ENCODE measurements around the gene ERAL1. TPM values are rescaled to one million over a fixed set of nuclear protein-coding genes. Genes with fewer than 3 reads are reported as not detected.

Gene ERAL1
- total and polyA plus RNA-seq, 2 of the 13 experiments (the other 11 are each of a cell fraction or from before 2014, with no cell fraction given) = 46.9 to 72.2 TPM

- TF ChIP-seq ZNF281 (CRISPR knock-in tag; IDR thresholded peaks at IDR 0.05; ENCODE audit: borderline replicate concordance) (no peak), E2F1 (CRISPR knock-in tag; IDR thresholded peaks at IDR 0.05) (no peak)
These were observed 44.5 kb downstream of the ERAL1 start (continued) for GRCh38 chr17:28899212-28899815.

- peaks cover 36% of the 10 kb centered on the region for H3K4me1 ChIP-seq (ENCODE audit: insufficient read depth, low read length)
- peak overlapping the region; percentile 63 to 89 (median 85) for H3K4me3 ChIP-seq (replicated peaks in 1 of 3; ENCODE audit: insufficient read depth in 1 of 3, low read depth in 2 of 3, low read length in 3 of 3)
- peak overlapping the region; percentile 81 for H3K9ac ChIP-seq (ENCODE audit: insufficient read depth, low read depth, low read length)
- POLR2A ChIA-PET = interaction anchor here (0.9 to 2.3 kb wide), 10 partner anchors 9 to 181 kb away, joined by 3 to 7 read pairs (median 5); partner anchors contain the start of genes FAM222B, PHF12 and RPL23A
- no TSS peak for BruUV-seq (replicated peaks)
- H3K36me3 ChIP-seq (replicated peaks in 1 of 2; ENCODE audit: control insufficient read depth in 1 of 2, insufficient read depth in 2 of 2, low read length in 2 of 2) = peaks cover 1 to 10% of the 10 kb centered on the region in 2 experiments; a peak in 1 of 5 replicates
- no peaks in the 10 kb centered on the region for H3K9me3 ChIP-seq (ENCODE audit: low read length)
- no peaks in the 10 kb centered on the region; a peak in 1 of 5 replicates for H3K27me3 ChIP-seq (ENCODE audit: control insufficient read depth in 1 of 2, insufficient read depth in 2 of 2, low read length in 2 of 2)
- no peak overlapping the region for H3K27ac ChIP-seq (ENCODE audit: extremely low read length, insufficient read depth, low read length)
- 91% methylated on average over 12 of the region's 24 CpGs for WGBS (ENCODE audit: low lambda C conversion rate)
- H3K79me2 ChIP-seq (ENCODE audit: insufficient read depth, low read length) = peaks cover 15% of the 10 kb centered on the region
- ATAC-seq (peak; percentile 17), DNase-seq (ENCODE audit: low spot score) (peak; percentile 48), FAIRE-seq (peak; percentile 21)
- intact Hi-C loops (cut with micrococcal nuclease; ENCODE audit: unreplicated experiment) (no loop called here), in situ Hi-C loops (cut with HindIII; ENCODE audit: extremely low pct_ligation_motif_present, low pct_unique_long_range_greater_than_20kb) (no loop called here)
- CTCF ChIA-PET (ENCODE audit: low intra/inter-chr PET ratio, low total read pairs) = interaction anchor here (3.6 kb wide), 1 partner anchor 15 kb away, joined by 36 read pairs; no protein-coding TSS in a partner anchor
- no peak overlapping the region for H2AFZ ChIP-seq (ENCODE audit: low read length)
- H4K20me1 ChIP-seq (ENCODE audit: insufficient read depth, low read length) = no peaks in the 10 kb centered on the region; the same call in 1 of the 2 replicates
- peak overlapping the region; percentile 95 for H3K4me2 ChIP-seq (ENCODE audit: low read depth, low read length)
- TF ChIP-seq ZEB1 (IDR thresholded peaks at IDR 0.05; ENCODE audit: insufficient replicate concordance, low read depth) = no peak
- no peak for TF ChIP-seq KMT2A (CRISPR knock-in tag; IDR thresholded peaks at IDR 0.05)
- TF ChIP-seq ZSCAN9 (CRISPR knock-in tag; IDR thresholded peaks at IDR 0.05; ENCODE audit: borderline replicate concordance) = no peak
- 0 out of 2 replicates have a peak, but pooled peaks have one; percentile 22 for TF ChIP-seq NCOA2 (CRISPR knock-in tag; IDR thresholded peaks at IDR 0.05)
- TF ChIP-seq ZNF549 (CRISPR knock-in tag; IDR thresholded peaks at IDR 0.05) = no peak
- TF ChIP-seq ZNF749 (CRISPR knock-in tag; IDR thresholded peaks at IDR 0.05; ENCODE audit: borderline replicate concordance) = no peak
- TF ChIP-seq ZBTB38 (CRISPR knock-in tag; IDR thresholded peaks at IDR 0.05) = peak; percentile 36; the same call in 1 of the 2 replicates
- TF ChIP-seq ZNF484 (CRISPR knock-in tag; IDR thresholded peaks at IDR 0.05; ENCODE audit: borderline replicate concordance, low read depth) = no peak
- TF ChIP-seq NR2C2 (CRISPR knock-in tag; IDR thresholded peaks at IDR 0.05; ENCODE audit: borderline replicate concordance) = no peak
- TF ChIP-seq JUNB (CRISPR knock-in tag; IDR thresholded peaks at IDR 0.05; ENCODE audit: borderline replicate concordance) = no peak
- no peak for TF ChIP-seq PBX3 (CRISPR knock-in tag; IDR thresholded peaks at IDR 0.05; ENCODE audit: borderline replicate concordance)
- TF ChIP-seq ATF7 (IDR thresholded peaks at IDR 0.05) = peak; percentile 81
- peak; percentile 85 for TF ChIP-seq ATF7 (CRISPR knock-in tag; IDR thresholded peaks at IDR 0.05)
These were observed 46.3 kb downstream of the ERAL1 start for GRCh38 chr17:28900986-28901726.

All from HepG2 (cell line).